HG03139 (cell line): ENCODE measurements around the gene OR2D3.
A peak's percentile ranks its signal among the peaks of the same experiment; 100 is the strongest.
"Not testable (repeated sequence)": the region's sequence is repeated elsewhere in the genome, so short reads cannot be mapped to it uniquely, and the experiment has no call there.

Experiments used
- ATAC-seq: cut with Tn5 transposase; IDR thresholded peaks from one replicate; pipeline ENCODE4 v1.9.1; 2021; ENCODE audit not compliant: unreplicated experiment

Gene OR2D3

GRCh38 chr11:6920702-6921101 is at the start of gene OR2D3:
OR2D3 (plus strand) TSS chr11:6921002; CDS start chr11:6921002, 0 bp downstream.
- no peak for ATAC-seq

- ATAC-seq = no peak
Measured at GRCh38 chr11:6871278-6871677, 49.5 kb upstream of the OR2D3 start.

- ATAC-seq = no peak
Measured at GRCh38 chr11:6875761-6876160, 45.0 kb upstream of the OR2D3 start.

- ATAC-seq = no peak
Measured at GRCh38 chr11:6876325-6876724, 44.5 kb upstream of the OR2D3 start, which contains the start of gene OR10A4. OR10A4 (plus strand) TSS chr11:6876625; CDS start chr11:6876648, 23 bp downstream.

GRCh38 chr11:6876914-6877313 is 43.9 kb upstream of the OR2D3 start:
- ATAC-seq = no peak

- ATAC-seq = no peak
Measured at GRCh38 chr11:6882751-6883150, 38.1 kb upstream of the OR2D3 start.

GRCh38 chr11:6887711-6888110 is 33.1 kb upstream of the OR2D3 start:
- ATAC-seq = not testable (repeated sequence)

- no peak for ATAC-seq
Measured at GRCh38 chr11:6888830-6889229, 32.0 kb upstream of the OR2D3 start.

- no peak for ATAC-seq
Measured at GRCh38 chr11:6889835-6890234, 31.0 kb upstream of the OR2D3 start.

GRCh38 chr11:6892400-6892799 is 28.4 kb upstream of the OR2D3 start, which contains the start of gene OR2D2:
OR2D2 (minus strand) TSS chr11:6892500; CDS start chr11:6892500, 0 bp downstream.
- no peak for ATAC-seq

- no peak for ATAC-seq
Measured at GRCh38 chr11:6894097-6894496, 26.7 kb upstream of the OR2D3 start.

- ATAC-seq = no peak
Measured at GRCh38 chr11:6895010-6895409, 25.8 kb upstream of the OR2D3 start.

GRCh38 chr11:6898911-6899310 is 21.9 kb upstream of the OR2D3 start:
- no peak for ATAC-seq

GRCh38 chr11:6900327-6900999 is 20.3 kb upstream of the OR2D3 start:
- no peak for ATAC-seq

- ATAC-seq = not testable (repeated sequence)
Measured at GRCh38 chr11:6904804-6905203, 16.0 kb upstream of the OR2D3 start.

- no peak for ATAC-seq
Measured at GRCh38 chr11:6911378-6911777, 9.4 kb upstream of the OR2D3 start.

- no peak for ATAC-seq
Measured at GRCh38 chr11:6911948-6912347, 8.9 kb upstream of the OR2D3 start.

- ATAC-seq = no peak
Measured at GRCh38 chr11:6919698-6920097, 1.1 kb upstream of the OR2D3 start.

GRCh38 chr11:6925007-6925577 is 4.3 kb downstream of the OR2D3 start:
- no peak for ATAC-seq

GRCh38 chr11:6925636-6926207 is 4.9 kb downstream of the OR2D3 start:
- ATAC-seq = peak; percentile 6

- ATAC-seq = peak; percentile 55
Measured at GRCh38 chr11:6926208-6927029, 5.6 kb downstream of the OR2D3 start, which contains the start of gene ZNF215. ZNF215 (plus strand) TSS chr11:6926426; CDS start chr11:6932273, 5,847 bp downstream.
